SK-N-MC (cell line): ENCODE measurements around the gene JMJD7.

Experiments used
- DNase-seq: peaks from one replicate; pipeline ENCODE4 v3.0.0-alpha.2; 2011; ENCODE audit warnings: low read depth, low spot score
- H3K27ac ChIP-seq: fragments of 200-600 bp; sonication (generic); 2 replicates; pipeline ENCODE4 v1.5.1; 2016; ENCODE audit warnings: mixed run types
- H3K36me3 ChIP-seq: fragments of 200-600 bp; sonication (generic); 2 replicates; pipeline ENCODE4 v1.6.1; 2017; ENCODE audit warnings: antibody characterized with exemption, low read length, mixed read lengths; ENCODE audit not compliant: insufficient read depth
- H3K4me3 ChIP-seq: fragments of 200-600 bp; sonication (generic); 2 replicates; pipeline ENCODE4 v1.5.1; 2016
- H3K9ac ChIP-seq: fragments of 200-600 bp; sonication (generic); 2 replicates; pipeline ENCODE4 v1.8.0; 2017; ENCODE audit warnings: mixed run types, mixed read lengths; ENCODE audit not compliant: insufficient read length
- H3K9me3 ChIP-seq: fragments of 200-600 bp; sonication (generic); 2 replicates; pipeline ENCODE4 v1.6.1; 2017; ENCODE audit warnings: low read depth, mild to moderate bottlenecking, antibody characterized with exemption, low read length, moderate library complexity, mixed read lengths
- EZH2 ChIP-seq: fragments of 200-600 bp; sonication (generic); IDR thresholded peaks from one replicate; pipeline ENCODE4 v1.6.1; 2017; ENCODE audit warnings: antibody characterized with exemption
- FOXP2 ChIP-seq: optimal IDR thresholded peaks from 2 replicates; pipeline ENCODE3; 2011; ENCODE audit warnings: mild to moderate bottlenecking, moderate library complexity; ENCODE audit not compliant: insufficient read depth; ENCODE audit errors: extremely low read length, control extremely low read depth
- POLR2AphosphoS5 ChIP-seq: IDR thresholded peaks from 2 replicates; pipeline ENCODE4 v1.6.1; 2012; ENCODE audit warnings: mild to moderate bottlenecking, low read depth, low read length, borderline replicate concordance

Gene JMJD7

GRCh38 chr15:41832875-41833274, 5.0 kb downstream of the JMJD7 start:
- Histone ChIP-seq H3K9ac (no peak overlapping the region), H3K27ac (no peak overlapping the region)
- TF ChIP-seq POLR2AphosphoS5 (no peak), FOXP2 (no peak), EZH2 (no peak)

GRCh38 chr15:41834096-41834495, 6.2 kb downstream of the JMJD7 start:
- no peaks in the 10 kb centered on the region for H3K36me3 ChIP-seq
- DNase-seq = no peak
- H3K27ac ChIP-seq = no peak overlapping the region
- no peak for TF ChIP-seq FOXP2
- no peak for TF ChIP-seq EZH2
- TF ChIP-seq POLR2AphosphoS5 = no peak
- H3K9ac ChIP-seq = no peak overlapping the region
- no peaks in the 10 kb centered on the region for H3K9me3 ChIP-seq
- H3K4me3 ChIP-seq = no peak overlapping the region

More at GRCh38 chr15:41832875-41833274, 5.0 kb downstream of the JMJD7 start:
- Histone ChIP-seq H3K36me3 (no peaks in the 10 kb centered on the region), H3K9me3 (no peaks in the 10 kb centered on the region), H3K4me3 (no peak overlapping the region)
- no peak for DNase-seq

- TF ChIP-seq POLR2AphosphoS5 (no peak), FOXP2 (no peak), EZH2 (no peak)
- no peak for DNase-seq
- no peak overlapping the region for H3K27ac ChIP-seq
- no peak overlapping the region for H3K9ac ChIP-seq
- H3K9me3 ChIP-seq = no peaks in the 10 kb centered on the region
- H3K36me3 ChIP-seq = no peaks in the 10 kb centered on the region
- no peak overlapping the region for H3K4me3 ChIP-seq
Measured at GRCh38 chr15:41836073-41836472, 8.2 kb downstream of the JMJD7 start.

- Histone ChIP-seq H3K4me3 (no peak overlapping the region), H3K27ac (no peak overlapping the region), H3K9me3 (no peaks in the 10 kb centered on the region), H3K9ac (no peak overlapping the region), H3K36me3 (no peaks in the 10 kb centered on the region)
- TF ChIP-seq EZH2 (no peak), FOXP2 (no peak), POLR2AphosphoS5 (no peak)
- DNase-seq = no peak
Measured at GRCh38 chr15:41836713-41837454, 9.0 kb downstream of the JMJD7 start.

- H3K36me3 ChIP-seq = no peaks in the 10 kb centered on the region
- H3K9ac ChIP-seq = no peak within 1 kb of the TSS
- H3K9me3 ChIP-seq = no peaks in the 10 kb centered on the region
- DNase-seq = no peak
- no peak for TF ChIP-seq POLR2AphosphoS5
- no peak for TF ChIP-seq EZH2
- no peak for TF ChIP-seq FOXP2
- H3K27ac ChIP-seq = no peak within 1 kb of the TSS
- no peak within 1 kb of the TSS for H3K4me3 ChIP-seq
Measured at GRCh38 chr15:41838400-41838897, 10.6 kb downstream of the JMJD7 start, which contains the start of gene PLA2G4B. Gene PLA2G4B (plus strand): TSS chr15:41838847. CDS start chr15:41838914, 67 bp downstream.

- no peak for DNase-seq
- Histone ChIP-seq H3K9ac (no peak overlapping the region), H3K9me3 (no peaks in the 10 kb centered on the region), H3K36me3 (no peaks in the 10 kb centered on the region), H3K4me3 (no peak overlapping the region), H3K27ac (no peak overlapping the region)
- TF ChIP-seq POLR2AphosphoS5 (no peak), FOXP2 (no peak), EZH2 (no peak)
Measured at GRCh38 chr15:41839781-41840491, 12.0 kb downstream of the JMJD7 start.

GRCh38 chr15:41840673-41841072, 12.8 kb downstream of the JMJD7 start:
- H3K27ac ChIP-seq = no peak overlapping the region
- H3K9me3 ChIP-seq = no peaks in the 10 kb centered on the region
- H3K4me3 ChIP-seq = no peak overlapping the region
- no peaks in the 10 kb centered on the region for H3K36me3 ChIP-seq
- TF ChIP-seq POLR2AphosphoS5 = no peak
- no peak for DNase-seq
- H3K9ac ChIP-seq = no peak overlapping the region

- Histone ChIP-seq H3K36me3 (no peaks in the 10 kb centered on the region), H3K27ac (no peak overlapping the region), H3K9ac (no peak overlapping the region), H3K9me3 (no peaks in the 10 kb centered on the region), H3K4me3 (no peak overlapping the region)
- DNase-seq = no peak
- TF ChIP-seq EZH2 (no peak), FOXP2 (no peak), POLR2AphosphoS5 (no peak)
Measured at GRCh38 chr15:41841131-41841530, 13.2 kb downstream of the JMJD7 start.
